Hepatocyte (in vitro differentiated cells): ENCODE data around the gene CCDC150. TPM values are rescaled to one million over a fixed set of nuclear protein-coding genes. Genes with fewer than 3 reads are reported as not detected.

ENCODE experiments used
- DNase-seq: peaks from one replicate; pipeline ENCODE4 v3.0.0-alpha.2; 2016; ENCODE audit warnings: low spot score
- H2AFZ ChIP-seq: fragments of 200-600 bp; sonication (generic); 2 replicates; pipeline ENCODE4 v1.6.0; 2016; ENCODE audit warnings: antibody characterized with exemption, mild to moderate bottlenecking
- H3K27ac ChIP-seq: fragments of 200-600 bp; sonication (generic); 2 replicates; pipeline ENCODE4 v1.5.1; 2016; ENCODE audit warnings: mild to moderate bottlenecking
- H3K27me3 ChIP-seq: fragments of 200-600 bp; sonication (generic); 2 replicates; pipeline ENCODE4 v1.6.1; 2016
- H3K36me3 ChIP-seq: fragments of 200-600 bp; sonication (generic); replicated peaks from 2 replicates; pipeline ENCODE4 v1.5.1; 2016; ENCODE audit warnings: low read depth; ENCODE audit not compliant: insufficient read depth
- H3K4me1 ChIP-seq: fragments of 200-600 bp; sonication (generic); 2 replicates; pipeline ENCODE4 v1.5.1; 2016; ENCODE audit warnings: mild to moderate bottlenecking, moderate library complexity; ENCODE audit not compliant: insufficient read depth
- H3K4me2 ChIP-seq: fragments of 200-600 bp; sonication (generic); 2 replicates; pipeline ENCODE4 v1.6.0; 2016
- H3K4me3 ChIP-seq: fragments of 200-600 bp; sonication (generic); 2 replicates; pipeline ENCODE4 v1.5.1; 2016; ENCODE audit warnings: mild to moderate bottlenecking
- H3K79me2 ChIP-seq: fragments of 200-600 bp; sonication (generic); 2 replicates; pipeline ENCODE4 v1.6.0; 2017; ENCODE audit warnings: mild to moderate bottlenecking
- H3K9me2 ChIP-seq: fragments of 200-600 bp; sonication (generic); replicated peaks from 2 replicates; pipeline ENCODE4 v1.6.0; 2017; ENCODE audit warnings: mild to moderate bottlenecking; ENCODE audit not compliant: insufficient read depth
- H3K9me3 ChIP-seq: fragments of 200-600 bp; sonication (generic); 2 replicates; pipeline ENCODE4 v1.5.1; 2016; ENCODE audit warnings: low read depth, mild to moderate bottlenecking
- H4K20me1 ChIP-seq: fragments of 200-600 bp; sonication (generic); 2 replicates; pipeline ENCODE4 v1.6.0; 2016; ENCODE audit warnings: mild to moderate bottlenecking; ENCODE audit not compliant: insufficient read depth, poor library complexity, severe bottlenecking
- CTCF ChIP-seq: fragments of 200-600 bp; sonication (generic); IDR thresholded peaks from 2 replicates; pipeline ENCODE4 v1.5.1; 2016; ENCODE audit warnings: antibody characterized with exemption, mild to moderate bottlenecking; ENCODE audit not compliant: poor library complexity
- EZH2 ChIP-seq: fragments of 200-600 bp; sonication (generic); IDR thresholded peaks from 2 replicates; pipeline ENCODE4 v1.6.1; 2016; ENCODE audit warnings: antibody characterized with exemption, mild to moderate bottlenecking, borderline replicate concordance
- EZH2phosphoT487 ChIP-seq: fragments of 200-600 bp; sonication (generic); IDR thresholded peaks from one replicate; pipeline ENCODE4 v1.6.1; 2018; ENCODE audit warnings: antibody characterized with exemption, mild to moderate bottlenecking, low read depth, moderate library complexity; ENCODE audit not compliant: unreplicated experiment, severe bottlenecking
- WGBS: methylation state at CpG from one replicate; pipeline ENCODE4 v1.1.6; 2016; ENCODE audit warnings: low lambda C conversion rate; ENCODE audit errors: missing lambda C conversion rate; 5-methylcytosine and 5-hydroxymethylcytosine counted together
- polyA plus RNA-seq: library from polyadenylated mRNA; unstranded; fragments of >200 nt; fragmentation: Nextera tagmentation; extraction: Ambion mirVana; gene quantifications from 2 replicates; pipeline ENCODE4 v1.2.1, GENCODE V29; 2016
- total RNA-seq: library from RNA; depleted of rRNA; stranded (reverse); fragments of >200 nt; gene quantifications from 2 replicates; pipeline ENCODE4 v1.2.3, GENCODE V29; 2014

The CCDC150 gene
- total RNA-seq (5.5 and 6.2 TPM in 2 replicates), polyA plus RNA-seq (5.5 and 6.6 TPM in 2 replicates)

GRCh38 chr2:196639180-196640030 lies at the start of gene CCDC150:
Gene CCDC150 (plus strand): TSS chr2:196639715. CDS start chr2:196639767, 52 bp downstream.
- Histone ChIP-seq H3K4me3 (peak within 1 kb of the TSS; percentile 47), H3K36me3 (no peaks in the 10 kb centered on the region), H3K9me2 (no peaks in the 10 kb centered on the region), H3K27ac (no peak within 1 kb of the TSS), H3K79me2 (peaks cover 4% of the 10 kb centered on the region), H4K20me1 (no peaks in the 10 kb centered on the region), H3K4me1 (no peaks in the 10 kb centered on the region), H3K9me3 (no peaks in the 10 kb centered on the region), H3K4me2 (peak within 1 kb of the TSS; percentile 80), H3K27me3 (no peaks in the 10 kb centered on the region), H2AFZ (peak within 1 kb of the TSS; percentile 95)
- WGBS, result 7% methylated on average over 51 of the region's 53 CpGs
- TF ChIP-seq CTCF (peak; percentile 29), EZH2 (no peak), EZH2phosphoT487 (no peak)
- peak; percentile 97 for DNase-seq

- whole genome bisulfite sequencing, result 80% methylated on average over 1 of the region's 1 CpG
- DNase-seq, result no peak
- no peaks in the 10 kb centered on the region for H3K4me1 ChIP-seq
- no peaks in the 10 kb centered on the region for H4K20me1 ChIP-seq
- peaks cover 2% of the 10 kb centered on the region for H3K79me2 ChIP-seq
- no peaks in the 10 kb centered on the region for H3K9me2 ChIP-seq
- H3K27me3 ChIP-seq, result peaks cover 22% of the 10 kb centered on the region
- no peak overlapping the region for H3K4me2 ChIP-seq
- H3K36me3 ChIP-seq, result no peaks in the 10 kb centered on the region
- TF ChIP-seq EZH2phosphoT487 (no peak), CTCF (no peak), EZH2 (no peak)
- no peaks in the 10 kb centered on the region for H3K9me3 ChIP-seq
- no peak overlapping the region for H2AFZ ChIP-seq
- no peak overlapping the region for H3K4me3 ChIP-seq
- H3K27ac ChIP-seq, result no peak overlapping the region
Measured at GRCh38 chr2:196590286-196590685, 49.2 kb upstream of the CCDC150 start.

DNA sequence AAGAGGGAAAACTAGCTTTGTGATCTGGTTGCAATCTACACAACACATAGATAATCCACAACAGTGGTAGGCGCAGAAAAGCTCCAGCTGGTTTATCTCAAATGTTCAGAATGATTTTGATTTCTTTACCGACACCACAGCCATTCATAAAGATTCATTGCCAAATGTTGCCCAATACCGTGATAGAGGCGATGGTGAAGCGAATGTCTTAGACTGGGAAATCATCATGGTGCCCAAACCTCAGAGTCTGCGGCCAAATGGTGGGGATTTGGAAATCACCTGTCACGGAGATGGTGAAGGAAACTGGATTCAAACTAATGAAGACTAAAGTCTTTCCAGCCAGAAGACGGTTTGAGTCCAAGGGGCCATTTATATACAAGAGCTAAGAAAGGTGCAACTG lies 48.5 kb upstream of the CCDC150 start:
- DNase-seq, result no peak
- TF ChIP-seq CTCF (no peak), EZH2phosphoT487 (no peak), EZH2 (no peak)
- H4K20me1 ChIP-seq, result no peaks in the 10 kb centered on the region
- H3K79me2 ChIP-seq, result peaks cover 2% of the 10 kb centered on the region
- no peak overlapping the region for H3K27ac ChIP-seq
- H3K4me1 ChIP-seq, result no peaks in the 10 kb centered on the region
- peaks cover 25% of the 10 kb centered on the region for H3K27me3 ChIP-seq
- H3K9me3 ChIP-seq, result no peaks in the 10 kb centered on the region
- H2AFZ ChIP-seq, result no peak overlapping the region
- no peak overlapping the region for H3K4me2 ChIP-seq
- 91% methylated on average over 8 of the region's 8 CpGs for WGBS
- no peak overlapping the region for H3K4me3 ChIP-seq
- H3K9me2 ChIP-seq, result no peaks in the 10 kb centered on the region
- H3K36me3 ChIP-seq, result no peaks in the 10 kb centered on the region
